ENCODE measurements around the gene NALF2.

The NALF2 gene

DNA sequence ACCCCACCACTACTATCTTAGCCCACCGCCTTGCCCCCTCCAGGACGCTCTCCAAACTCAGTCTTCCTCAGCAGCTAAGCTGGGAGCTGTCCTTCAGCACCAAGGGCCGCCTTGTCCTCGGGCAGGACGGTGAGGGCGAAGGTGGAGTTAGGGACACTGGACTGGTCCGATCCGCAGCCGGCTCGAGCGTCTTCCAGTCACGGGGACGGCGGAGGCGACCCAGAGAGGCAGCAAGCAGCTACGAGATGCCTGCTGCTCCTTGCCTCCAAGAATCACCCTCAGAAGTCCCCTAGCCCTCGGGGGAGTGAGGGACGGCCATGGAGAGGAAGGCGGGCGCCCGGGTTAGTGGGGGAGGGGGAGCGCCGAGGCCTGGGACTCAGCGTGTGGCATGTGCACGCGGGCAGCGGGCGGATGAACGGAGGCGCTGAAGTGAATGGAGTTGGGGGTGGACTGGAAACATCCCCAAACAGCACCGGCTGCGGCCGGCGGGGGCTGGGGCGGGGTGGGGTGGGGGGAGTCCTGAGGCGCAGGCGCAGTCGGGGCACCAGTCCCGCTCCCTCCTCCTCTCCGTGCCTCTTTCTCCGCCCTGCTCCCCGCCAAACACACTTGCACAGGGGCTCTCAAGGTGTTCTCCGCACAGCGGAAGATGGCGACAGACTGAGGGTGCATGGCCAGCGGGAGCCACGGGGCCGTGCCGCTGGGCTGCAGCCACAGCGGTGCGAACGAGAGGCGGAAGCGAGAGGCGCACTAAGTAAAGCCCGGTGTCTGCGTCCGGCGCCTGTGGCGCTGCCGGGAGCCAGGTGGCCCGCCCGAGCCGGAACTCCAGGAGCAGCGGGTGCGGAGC lies at the start of gene NALF2:
Gene NALF2 (plus strand): TSS at position 545 of the 844 bp plus-strand sequence. CDS start 957 bp downstream, outside the sequence.
- peak; percentile 36 for DNase-seq

DNA sequence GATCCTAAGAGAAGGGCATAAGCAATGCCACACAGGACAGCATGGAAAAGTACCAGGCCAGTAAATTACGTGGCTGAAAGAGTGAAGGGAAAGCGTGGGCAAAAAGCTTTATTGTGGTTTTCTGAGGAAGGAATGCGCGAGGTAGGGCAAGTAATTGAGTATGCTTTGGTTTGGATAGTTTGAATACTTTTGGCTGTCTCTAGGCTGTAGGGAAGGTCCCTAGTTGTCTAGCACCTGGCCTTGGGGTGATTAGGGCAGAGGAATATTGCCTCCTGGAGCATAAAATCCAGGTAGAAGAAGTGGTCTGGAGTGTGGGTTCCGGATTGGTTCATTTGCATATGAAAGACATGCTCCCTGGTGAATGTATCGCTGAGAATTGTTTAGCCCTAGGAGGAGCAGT lies 46.4 kb upstream of the NALF2 start:
- no peak for DNase-seq

DNA sequence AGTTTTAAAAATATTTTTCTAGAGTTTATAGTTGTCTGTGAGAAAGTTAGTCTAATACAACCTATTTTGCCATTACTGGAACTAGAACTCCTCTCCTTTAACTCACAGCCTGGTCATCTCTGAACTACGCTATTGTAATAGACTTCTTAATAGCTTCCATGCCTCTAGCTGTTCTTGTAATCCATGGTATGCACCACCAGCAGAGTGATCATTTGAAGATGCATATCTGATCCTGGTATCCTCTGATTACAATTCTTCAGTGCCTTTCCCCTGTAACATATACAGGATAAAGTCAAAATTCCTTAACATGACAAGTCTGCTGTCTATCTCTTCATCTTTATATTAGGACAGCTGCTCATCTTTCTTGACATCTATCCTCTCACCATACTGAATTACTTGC lies 37.6 kb upstream of the NALF2 start:
- DNase-seq: no peak

DNA sequence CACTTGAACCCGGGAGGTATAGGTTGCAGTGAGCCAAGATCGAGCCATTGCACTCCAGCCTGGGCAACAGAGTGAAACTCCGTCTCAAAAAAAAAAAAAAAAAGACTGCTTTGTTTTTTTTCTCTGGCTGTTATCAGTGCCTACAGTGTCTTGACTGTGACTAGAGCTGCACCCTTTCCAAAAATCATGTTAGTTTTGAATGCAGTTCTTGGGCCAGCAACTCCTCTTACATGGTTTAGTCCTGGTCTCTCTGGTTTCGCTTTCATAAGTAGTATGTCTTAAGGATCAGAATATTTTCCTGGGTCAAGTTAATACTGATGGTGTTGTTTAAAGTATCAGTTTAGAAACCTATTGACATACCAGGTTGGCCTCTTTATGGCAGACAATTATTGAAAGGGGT lies 34.2 kb upstream of the NALF2 start:
- DNase-seq: no peak

DNA sequence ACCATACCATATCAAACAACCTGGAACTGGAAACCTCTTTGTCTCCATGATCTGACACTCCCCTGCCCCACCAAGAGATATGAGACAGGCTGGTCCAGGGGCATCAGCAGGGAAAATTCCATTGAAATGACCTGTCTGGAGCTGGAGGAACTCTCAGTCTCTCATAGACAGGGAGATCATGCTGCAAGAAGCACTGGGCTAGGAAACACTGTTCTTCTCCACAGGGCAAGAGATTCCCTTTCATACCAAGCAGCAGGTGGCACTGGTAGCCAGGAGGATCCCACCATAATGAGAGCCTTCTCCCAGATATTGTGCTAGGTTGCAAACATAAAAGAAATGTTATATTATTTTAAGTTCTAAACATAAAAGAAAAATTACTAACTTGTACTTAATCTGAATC lies 14.5 kb upstream of the NALF2 start:
- no peak for DNase-seq

DNA sequence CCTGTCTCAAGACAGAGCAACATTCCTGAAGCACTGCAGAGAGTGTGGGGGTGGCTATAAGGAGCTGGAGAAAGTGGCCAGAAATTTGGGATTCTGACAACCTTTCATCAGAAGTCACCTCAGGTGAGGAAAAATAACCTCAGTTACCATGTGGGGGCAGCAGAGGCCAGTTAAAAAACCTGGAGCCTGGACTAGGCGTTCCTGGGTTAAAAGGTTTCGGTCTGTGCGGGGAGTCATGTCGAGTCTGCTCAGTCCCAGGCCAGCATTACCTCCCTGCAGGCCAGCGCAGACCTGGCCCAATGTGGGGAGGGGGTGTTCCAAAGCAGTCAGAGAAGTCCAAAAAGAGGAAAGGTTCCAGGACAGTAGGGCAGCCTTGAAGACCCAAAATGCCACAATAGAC lies 10.9 kb upstream of the NALF2 start:
- no peak for DNase-seq

DNA sequence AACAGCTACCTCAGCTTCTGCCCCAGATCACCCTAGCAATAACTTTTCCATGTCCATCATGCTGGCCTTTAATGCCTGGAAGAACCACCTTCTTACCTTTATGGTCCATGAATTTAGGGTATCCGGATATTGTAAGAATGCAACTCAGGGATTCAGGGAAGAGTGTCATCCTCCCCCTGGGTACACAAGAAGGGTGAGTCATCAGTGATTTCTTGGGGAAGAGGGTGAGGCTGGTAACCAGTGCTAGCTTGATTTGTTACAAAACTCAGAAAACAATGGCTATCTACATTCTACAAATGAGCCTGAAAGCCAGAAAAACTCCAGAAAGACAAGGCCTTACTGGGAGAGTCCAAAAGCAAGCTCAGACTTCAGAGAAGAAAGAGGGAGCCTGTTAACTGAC lies 10.4 kb upstream of the NALF2 start:
- DNase-seq: no peak

DNA sequence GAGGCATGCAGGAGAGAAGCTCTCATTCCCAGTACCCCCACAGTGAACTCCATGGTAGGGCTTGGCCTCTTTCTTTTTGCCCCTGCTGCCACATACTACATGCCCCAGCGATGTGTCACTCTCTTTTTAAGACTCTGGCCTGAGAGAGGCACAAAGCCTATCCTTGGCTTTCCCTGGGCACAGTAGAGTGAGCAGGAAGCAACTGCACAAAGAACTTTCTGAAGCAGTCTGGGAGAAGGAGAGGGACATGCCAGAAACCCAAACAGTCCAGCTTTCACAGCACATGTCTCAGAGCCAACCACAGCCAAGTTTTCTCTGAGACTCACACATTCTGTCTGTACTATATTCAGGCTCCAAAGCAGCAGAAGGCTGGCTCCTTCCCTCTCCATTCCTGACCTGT lies 7.9 kb upstream of the NALF2 start:
- no peak for DNase-seq

DNA sequence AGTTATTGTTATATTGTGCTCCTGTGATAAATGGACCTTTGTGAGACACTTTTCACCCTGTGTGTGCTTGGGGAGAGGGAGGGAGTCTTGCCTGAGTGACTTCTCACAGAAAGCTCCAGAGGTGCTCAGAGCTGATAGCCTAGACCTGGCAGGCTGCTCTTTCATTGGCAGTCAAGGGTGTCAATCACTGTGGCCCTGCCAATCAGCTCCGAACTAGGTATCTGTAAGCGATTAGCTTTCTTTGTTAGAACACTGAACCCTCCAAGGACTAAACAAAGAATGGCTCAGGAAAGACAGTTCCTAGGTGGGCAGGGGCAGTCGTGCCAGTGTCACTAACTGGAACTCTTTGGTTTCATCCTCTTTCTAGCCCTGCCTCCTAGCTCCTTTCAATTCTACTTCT lies 2.7 kb upstream of the NALF2 start:
- DNase-seq: no peak

DNA sequence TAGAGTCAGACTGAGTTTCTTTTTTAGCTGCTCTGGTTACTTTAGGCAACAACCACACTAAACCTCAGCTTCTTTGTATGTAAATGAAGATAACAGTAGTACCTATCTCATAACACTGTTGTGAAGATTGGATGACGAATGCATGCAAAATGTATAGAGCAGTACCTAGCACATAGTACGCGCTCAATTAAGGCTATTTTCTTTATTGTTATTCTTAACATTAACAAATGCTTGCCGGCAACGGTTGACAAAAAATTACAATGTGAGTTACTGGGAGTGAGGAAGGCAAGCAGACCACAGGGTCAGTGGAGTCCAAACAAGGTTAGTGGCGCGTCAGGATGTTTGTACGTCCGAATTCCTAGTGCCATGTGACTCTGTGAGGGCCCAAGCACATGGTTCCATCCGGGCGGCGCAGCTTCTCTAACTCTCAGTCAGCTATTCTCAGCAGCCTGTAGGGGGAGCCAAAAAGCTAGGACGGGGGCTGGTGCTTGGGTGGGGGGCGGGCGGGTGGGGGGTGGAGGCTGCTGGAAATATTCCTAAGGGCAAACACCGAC lies 821 bp upstream of the NALF2 start:
- DNase-seq: peak; percentile 48

DNA sequence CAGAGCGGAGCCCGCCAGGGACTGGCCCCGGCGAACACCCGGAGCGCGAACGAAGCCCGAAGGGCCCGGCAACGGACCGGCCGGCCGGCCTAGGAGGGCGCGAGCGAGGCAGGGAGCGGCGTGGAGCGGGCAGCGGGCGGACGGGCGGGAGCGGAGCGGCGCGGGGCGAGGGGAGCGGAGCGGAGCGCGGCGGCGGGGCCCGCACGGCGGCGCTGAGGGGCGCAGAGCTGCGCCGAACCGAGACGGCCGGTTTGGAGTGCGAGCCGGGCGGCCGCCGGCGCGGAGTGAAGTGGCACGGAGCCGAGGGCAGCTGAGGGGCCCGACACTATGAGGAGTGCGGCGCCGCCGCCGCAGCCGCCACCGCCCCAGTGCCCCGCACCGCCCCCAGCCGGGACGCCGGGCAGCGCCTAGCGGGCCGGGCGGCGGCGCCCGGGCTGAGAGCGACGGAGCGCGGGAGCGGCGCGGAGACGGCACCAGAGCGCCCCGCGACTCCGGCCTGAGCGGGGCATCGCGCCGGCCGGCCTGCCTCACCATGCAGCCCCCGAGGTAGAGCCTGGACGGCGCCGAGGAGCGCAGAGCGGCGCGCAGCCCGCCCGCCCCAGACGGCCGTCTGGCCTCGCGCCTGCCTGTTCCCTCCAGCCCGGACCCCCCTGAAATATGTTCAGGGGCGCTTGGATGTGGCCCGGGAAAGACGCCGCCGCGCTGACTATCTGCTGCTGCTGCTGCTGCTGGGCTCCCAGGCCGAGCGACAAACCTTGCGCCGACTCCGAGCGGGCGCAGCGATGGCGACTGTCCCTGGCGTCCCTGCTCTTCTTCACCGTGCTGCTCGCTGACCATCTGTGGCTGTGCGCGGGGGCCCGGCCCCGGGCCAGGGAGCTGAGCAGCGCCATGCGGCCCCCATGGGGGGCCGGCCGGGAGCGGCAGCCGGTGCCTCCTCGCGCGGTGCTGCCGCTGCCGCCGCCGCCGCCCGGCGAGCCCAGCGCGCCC lies 793 bp downstream of the NALF2 start:
- DNase-seq: no peak

DNA sequence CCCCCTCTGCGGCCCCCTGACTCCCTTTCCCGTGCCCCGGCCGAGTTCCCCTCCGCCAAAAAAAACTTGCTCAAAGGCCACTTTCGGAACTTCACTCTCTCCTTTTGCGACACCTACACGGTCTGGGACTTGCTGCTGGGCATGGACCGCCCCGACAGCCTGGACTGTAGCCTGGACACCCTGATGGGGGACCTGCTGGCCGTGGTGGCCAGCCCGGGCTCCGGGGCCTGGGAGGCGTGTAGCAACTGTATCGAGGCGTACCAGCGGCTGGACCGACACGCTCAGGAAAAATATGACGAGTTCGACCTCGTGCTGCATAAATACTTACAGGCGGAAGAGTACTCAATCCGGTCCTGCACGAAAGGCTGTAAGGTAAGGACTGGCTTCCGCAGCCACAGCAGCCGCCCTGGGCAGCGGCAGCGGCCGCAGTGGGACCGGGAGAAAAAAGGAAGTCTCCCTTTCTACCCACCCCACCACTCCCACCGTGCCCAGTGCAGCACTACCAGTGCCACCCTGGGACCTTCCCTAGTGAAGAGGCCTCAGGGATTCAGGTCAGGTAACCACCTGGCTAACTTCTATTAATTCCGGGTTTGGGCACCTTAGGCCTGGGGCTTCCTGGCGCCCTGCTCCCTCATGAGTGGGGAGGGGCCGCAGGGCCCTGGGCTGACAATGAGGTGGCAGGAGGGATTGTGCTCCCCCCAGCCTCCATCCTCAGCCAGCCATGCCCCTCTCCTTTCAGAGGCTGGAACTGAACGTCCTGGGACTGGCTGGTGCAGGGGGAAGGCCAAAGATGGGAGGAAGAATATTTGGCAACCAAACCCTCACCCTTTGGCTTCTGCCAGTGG lies 1.9 kb downstream of the NALF2 start:
- no peak for DNase-seq

DNA sequence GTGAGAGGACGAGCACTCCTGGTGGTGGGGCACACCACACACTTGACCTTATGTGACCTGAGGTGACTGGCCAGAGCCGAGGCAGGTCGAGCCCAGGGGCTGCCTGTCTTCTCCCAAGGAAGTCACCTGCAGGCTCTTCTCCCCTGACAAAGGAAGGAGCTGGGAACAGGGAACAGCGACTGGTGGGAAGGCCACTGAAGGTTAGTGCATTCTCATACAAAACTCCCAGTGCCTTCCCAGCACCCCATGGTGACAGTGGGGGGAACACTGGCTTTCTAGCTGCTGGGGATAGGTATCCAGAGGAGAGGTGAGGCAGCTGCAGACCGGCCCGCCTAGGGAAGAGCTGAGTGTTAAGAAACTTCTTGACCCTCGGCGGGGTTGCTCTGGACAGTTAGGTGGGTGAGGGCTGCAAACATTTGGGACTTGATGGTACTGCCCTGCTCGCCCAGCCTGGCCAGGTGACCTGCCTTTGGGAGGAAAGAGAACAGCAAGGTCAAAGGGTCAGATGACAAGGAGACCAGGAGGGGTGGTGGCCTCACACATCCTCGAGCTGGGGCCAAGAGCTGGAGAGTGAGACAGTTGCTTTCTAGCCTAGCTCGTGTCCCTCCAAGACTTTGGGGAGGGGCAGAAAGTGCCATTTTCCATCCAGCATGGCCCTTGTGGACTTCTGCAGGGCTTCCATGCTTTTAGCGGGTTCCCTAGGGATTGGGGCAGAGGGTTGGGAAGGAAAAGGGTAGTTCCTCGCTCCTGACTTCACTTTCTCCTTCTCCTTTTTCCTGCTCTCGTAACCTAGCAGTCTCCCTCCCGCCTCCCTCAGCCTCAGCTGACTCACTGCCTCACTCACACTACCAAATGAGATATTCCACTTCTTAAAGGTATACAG lies 2.7 kb downstream of the NALF2 start:
- DNase-seq: no peak

DNA sequence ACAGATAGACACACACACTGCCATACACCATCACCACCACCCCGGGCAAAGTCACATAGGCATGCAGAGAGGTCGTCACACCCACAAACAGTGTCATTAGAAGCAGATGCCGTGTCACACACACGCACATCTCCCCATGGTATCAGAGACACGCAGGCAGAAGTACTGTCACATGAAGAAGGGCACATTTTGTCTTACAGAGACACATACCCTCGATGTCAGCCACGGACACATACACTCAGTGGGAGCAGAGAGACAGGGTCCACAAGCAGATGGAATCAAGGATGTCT lies 3.3 kb downstream of the NALF2 start:
- no peak for DNase-seq

DNA sequence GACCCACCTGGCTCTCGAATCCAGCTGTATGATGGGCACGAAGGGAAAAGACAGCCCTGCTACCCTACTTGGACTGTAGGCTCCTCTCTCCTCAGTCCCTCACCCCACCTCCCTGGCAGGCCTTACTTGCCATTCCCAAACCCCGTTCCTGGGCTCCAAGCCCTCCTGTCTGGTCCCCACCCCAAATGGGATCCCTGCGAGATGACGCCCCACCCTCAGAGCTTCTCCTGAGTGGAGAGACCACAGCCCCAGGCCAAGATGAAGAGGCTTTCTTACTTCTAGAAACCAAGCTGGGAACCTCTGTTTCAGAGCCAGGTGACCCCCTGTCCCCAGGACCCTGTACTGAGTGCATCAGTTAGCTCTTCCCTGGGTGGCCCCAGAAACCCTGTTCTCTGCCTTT lies 4.5 kb downstream of the NALF2 start:
- DNase-seq: no peak

DNA sequence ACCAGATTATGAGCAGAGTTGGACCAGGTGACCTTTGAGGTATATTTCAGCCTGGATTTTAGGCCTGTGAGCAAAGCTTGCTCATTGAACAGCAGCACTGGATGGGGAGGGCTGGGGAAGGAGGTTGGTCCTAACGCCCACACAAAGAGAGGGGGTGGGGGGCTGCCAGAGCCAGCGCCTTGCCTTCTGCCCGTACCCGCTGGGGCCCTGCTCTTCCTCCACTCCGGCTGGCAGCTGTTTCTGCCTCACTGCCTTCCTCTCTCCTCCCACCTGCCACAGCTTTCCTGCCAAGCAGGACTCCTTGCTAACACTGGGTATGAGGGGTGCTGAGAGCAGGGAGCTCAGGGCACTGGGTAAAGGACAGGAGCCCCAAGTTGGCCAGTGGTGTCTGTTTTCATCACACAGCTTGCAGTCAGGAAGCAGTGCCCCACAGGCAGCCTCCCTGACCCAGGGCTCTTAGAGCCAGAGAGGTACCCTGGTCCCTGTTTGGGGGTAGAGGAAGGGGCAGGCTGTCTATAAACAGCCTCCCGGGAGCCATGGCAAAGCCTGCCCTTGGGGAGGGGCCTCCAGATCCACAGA lies 6.1 kb downstream of the NALF2 start:
- no peak for DNase-seq

DNA sequence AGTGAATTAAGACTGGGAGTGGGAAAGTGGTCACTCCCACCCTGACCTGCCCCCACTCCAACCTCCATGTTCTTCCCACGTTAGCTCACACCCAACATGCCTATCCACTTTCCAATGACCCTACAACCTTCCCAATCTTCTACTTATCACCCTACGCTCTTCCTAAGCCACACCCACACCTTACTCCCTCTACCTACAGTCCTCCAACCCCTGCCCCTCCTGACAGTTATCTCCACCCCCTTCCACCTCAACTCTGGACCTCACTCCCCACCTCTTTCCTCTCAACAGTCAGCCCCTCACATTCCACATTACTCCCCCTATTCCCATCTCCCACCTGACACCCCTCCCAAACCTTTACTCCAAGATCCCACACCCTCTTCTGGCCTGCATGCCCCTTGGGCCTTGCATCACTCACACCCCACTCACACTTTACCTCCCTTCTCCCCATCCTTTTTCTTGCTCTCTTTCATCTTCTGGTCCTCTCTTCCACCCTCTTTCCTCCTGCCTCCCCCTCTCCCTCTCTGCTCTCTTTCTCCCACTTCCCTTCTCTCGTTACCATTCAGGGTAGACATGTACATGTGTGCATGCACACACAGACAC lies 6.9 kb downstream of the NALF2 start:
- DNase-seq: no peak

DNA sequence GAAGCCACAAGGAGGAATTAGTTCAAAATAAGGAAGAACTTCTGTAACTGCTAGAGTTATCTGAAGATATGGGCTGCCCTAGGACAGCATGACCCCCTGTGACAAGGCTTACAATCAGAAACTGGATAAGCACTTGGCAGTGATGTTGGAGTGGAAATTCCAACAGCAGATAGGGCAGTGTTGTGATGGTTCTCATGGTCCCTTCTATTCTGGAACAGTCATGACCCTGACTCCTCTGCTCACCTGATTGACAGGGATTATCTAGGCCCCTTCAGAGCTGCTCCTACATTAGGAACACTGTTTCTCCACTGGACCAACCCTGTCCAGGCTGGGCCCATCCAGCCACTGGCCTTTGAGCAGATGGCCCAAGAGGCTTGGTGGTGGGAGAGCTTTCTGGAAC lies 17.9 kb downstream of the NALF2 start:
- no peak for DNase-seq

DNA sequence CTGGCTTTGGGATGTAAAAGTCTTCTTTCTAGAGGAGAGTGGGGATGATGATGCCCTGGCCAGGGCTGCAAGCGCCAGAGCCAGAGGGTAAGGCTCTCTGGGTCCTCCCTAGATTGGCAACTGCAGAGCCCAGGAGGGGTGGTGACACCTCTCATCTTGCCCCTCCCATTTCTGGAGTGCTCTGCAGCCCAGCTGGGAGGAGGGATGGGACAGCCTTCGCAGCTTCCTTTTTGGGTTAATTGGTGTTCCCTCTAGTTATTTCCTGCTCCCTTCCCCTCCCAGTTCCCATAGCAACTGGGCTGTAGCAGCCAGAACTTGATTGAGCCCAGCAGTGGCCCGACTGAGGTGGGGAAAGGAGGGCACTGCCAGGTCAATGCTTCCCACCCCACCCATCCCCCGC lies 19.2 kb downstream of the NALF2 start:
- no peak for DNase-seq

DNA sequence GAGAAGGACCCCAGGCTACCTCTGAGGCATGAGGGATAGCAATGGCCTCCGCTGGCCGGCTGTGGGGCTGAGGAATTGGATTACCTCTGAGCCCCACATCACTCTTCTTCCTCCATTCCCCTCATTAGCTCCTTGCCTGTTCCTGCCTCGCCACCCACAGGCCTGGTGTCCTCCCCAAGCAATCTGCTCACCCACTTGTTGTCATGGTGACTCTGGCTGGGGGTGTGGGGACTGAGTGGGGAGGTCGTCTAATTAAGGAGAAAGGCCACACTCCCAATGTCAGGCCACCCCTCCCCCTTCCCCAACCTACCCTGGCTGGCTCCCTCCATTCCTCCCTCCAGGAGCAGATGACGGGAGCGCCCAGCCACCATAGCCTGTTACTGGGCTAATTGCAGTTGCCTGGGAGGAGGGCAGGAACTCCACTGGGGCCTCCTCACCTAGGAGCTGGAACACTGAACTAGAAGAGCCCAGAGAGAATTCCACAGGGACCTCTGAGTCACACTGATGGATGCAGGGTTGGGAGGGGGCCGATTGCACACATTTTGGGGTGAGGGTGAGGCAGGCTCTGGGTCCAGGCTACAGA lies 20.7 kb downstream of the NALF2 start:
- no peak for DNase-seq

DNA sequence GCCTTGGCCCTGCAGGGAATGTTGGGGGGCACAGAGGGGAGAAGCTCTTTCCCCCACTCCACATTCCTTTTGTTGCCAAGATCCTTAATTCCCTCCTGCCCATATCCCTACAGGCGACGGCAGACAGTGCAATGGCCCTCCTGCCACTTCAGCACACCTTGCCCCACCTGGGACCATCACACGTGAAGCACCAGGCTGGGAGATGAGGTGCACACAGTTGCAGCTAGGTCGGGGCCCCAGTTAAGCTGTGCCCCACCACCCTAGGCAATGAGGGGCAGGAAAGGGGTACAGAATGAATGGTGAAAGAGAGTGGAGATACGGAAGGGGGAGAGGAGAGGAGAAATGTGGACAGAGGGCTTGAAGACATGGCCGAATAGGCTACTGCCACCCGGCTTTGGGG lies 26.2 kb downstream of the NALF2 start:
- no peak for DNase-seq

Measured in COR-L47 (cell line).